H1 (cell line): Measurements from ENCODE around the gene EPB41L1. TPM values are rescaled to one million over a fixed set of nuclear protein-coding genes. Genes with fewer than 3 reads are reported as not detected.

Experiments
- HDAC6 ChIP-seq: IDR thresholded peaks from one replicate; pipeline ENCODE4 v1.7.1; 2012; ENCODE audit warnings: low read depth, mild to moderate bottlenecking, inconsistent platforms, low read length, moderate library complexity
- SP2 ChIP-seq: IDR thresholded peaks from 2 replicates; pipeline ENCODE4 v1.6.1; 2012; ENCODE audit warnings: mild to moderate bottlenecking, low read length, inconsistent platforms
- TEAD4 ChIP-seq: IDR thresholded peaks from 2 replicates; pipeline ENCODE4 v1.6.1; 2012; ENCODE audit warnings: low read depth, low read length, inconsistent platforms, mixed read lengths
- polyA plus RNA-seq, 7 experiments: library from polyadenylated mRNA; depleted of rRNA in 3 of 7; stranded (reverse) in 5 of 7; unstranded in 2 of 7; fragments of >200 nt in 5 of 7; fragments of 200-250 nt in 2 of 7; gene quantifications; 1 replicate in 5 of 7; 2 replicates in 1 of 7; 4 replicates in 1 of 7; pipeline versions ENCODE4 v1.2.1 to v1.2.3, GENCODE V29; 2011 to 2013; ENCODE audit warnings: missing spikeins in 2 of 7, mixed read lengths in 2 of 7
- total RNA-seq: library from RNA; stranded (reverse); fragmentation: NEBNext Ultra II Directional; extraction: Animal tissue kit (Norgen Biotek cat#: 25700); gene quantifications from 2 replicates; pipeline ENCODE4 v1.2.1, GENCODE V29; 2021
- TF ChIP-seq, protein P1 (sequence below): IDR thresholded peaks from 2 replicates; pipeline ENCODE4 v1.6.1; 2011; ENCODE audit warnings: low read depth, mild to moderate bottlenecking, low read length; ENCODE audit not compliant: insufficient read depth

EPB41L1 gene
- total and polyA plus RNA-seq, 2 of the 8 experiments (the other 6 are each of a cell fraction or from before 2014, with no cell fraction given): 14.8 to 36.0 TPM

- TF ChIP-seq, protein P1, sequence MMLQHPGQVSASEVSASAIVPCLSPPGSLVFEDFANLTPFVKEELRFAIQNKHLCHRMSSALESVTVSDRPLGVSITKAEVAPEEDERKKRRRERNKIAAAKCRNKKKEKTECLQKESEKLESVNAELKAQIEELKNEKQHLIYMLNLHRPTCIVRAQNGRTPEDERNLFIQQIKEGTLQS: no peak
- TF ChIP-seq TEAD4 (no peak), HDAC6 (no peak), SP2 (no peak)
Measured at GRCh38 chr20:36149469-36149868, 5.1 kb upstream of the EPB41L1 start (continued).
